ENCODE measurements around the gene KRTAP10-12. TPM values are rescaled to one million over a fixed set of nuclear protein-coding genes. Genes with fewer than 3 reads are reported as not detected.

The KRTAP10-12 gene
- total RNA-seq, 1 experiment from 2014 or later, result not detected

DNA sequence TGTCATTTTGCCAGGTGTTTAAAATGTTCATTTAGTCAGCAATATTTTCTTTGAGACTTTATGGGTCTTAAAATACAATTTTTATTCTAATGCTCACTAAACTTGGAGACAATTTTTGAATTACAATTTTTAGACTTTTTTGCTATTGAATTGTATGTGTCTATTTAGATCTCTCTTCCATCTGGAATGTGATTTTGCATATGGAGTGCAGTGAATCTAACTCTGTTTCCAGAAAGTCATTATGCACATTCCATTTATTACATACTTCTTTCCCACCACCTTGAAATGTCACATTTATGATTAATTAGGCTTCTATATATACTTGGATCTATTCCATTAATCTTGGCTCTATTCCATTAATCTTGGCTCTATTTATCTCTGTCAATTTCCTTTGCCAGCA lies 20.0 kb downstream of the KRTAP10-12 start:
- ChIA-PET CTCF (no interaction called here), POLR2A (no interaction called here)
- peaks cover 48% of the 10 kb centered on the region for H3K4me1 Mint-ChIP-seq
- ATAC-seq (no peak), DNase-seq (ENCODE audit: low spot score) (no peak)
- H3K9me3 Mint-ChIP-seq, result peaks cover 6% of the 10 kb centered on the region; the same call in 1 of the 2 replicates
- H3K36me3 Mint-ChIP-seq, result no peaks in the 10 kb centered on the region
- H3K27me3 Mint-ChIP-seq (ENCODE audit: low read depth), result peaks cover 36% of the 10 kb centered on the region
- no peak overlapping the region for H3K27ac Mint-ChIP-seq
- no peak overlapping the region for H3K4me3 Mint-ChIP-seq
- TF ChIP-seq, protein P1, sequence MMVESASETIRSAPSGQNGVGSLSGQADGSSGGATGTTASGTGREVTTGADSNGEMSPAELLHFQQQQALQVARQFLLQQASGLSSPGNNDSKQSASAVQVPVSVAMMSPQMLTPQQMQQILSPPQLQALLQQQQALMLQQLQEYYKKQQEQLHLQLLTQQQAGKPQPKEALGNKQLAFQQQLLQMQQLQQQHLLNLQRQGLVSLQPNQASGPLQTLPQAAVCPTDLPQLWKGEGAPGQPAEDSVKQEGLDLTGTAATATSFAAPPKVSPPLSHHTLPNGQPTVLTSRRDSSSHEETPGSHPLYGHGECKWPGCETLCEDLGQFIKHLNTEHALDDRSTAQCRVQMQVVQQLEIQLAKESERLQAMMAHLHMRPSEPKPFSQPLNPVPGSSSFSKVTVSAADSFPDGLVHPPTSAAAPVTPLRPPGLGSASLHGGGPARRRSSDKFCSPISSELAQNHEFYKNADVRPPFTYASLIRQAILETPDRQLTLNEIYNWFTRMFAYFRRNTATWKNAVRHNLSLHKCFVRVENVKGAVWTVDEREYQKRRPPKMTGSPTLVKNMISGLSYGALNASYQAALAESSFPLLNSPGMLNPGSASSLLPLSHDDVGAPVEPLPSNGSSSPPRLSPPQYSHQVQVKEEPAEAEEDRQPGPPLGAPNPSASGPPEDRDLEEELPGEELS (CRISPR knock-in tag; IDR thresholded peaks at IDR 0.05), result no peak
- no peak for TF ChIP-seq ZBTB43 (CRISPR knock-in tag; IDR thresholded peaks at IDR 0.05)
- TF ChIP-seq, protein P2, sequence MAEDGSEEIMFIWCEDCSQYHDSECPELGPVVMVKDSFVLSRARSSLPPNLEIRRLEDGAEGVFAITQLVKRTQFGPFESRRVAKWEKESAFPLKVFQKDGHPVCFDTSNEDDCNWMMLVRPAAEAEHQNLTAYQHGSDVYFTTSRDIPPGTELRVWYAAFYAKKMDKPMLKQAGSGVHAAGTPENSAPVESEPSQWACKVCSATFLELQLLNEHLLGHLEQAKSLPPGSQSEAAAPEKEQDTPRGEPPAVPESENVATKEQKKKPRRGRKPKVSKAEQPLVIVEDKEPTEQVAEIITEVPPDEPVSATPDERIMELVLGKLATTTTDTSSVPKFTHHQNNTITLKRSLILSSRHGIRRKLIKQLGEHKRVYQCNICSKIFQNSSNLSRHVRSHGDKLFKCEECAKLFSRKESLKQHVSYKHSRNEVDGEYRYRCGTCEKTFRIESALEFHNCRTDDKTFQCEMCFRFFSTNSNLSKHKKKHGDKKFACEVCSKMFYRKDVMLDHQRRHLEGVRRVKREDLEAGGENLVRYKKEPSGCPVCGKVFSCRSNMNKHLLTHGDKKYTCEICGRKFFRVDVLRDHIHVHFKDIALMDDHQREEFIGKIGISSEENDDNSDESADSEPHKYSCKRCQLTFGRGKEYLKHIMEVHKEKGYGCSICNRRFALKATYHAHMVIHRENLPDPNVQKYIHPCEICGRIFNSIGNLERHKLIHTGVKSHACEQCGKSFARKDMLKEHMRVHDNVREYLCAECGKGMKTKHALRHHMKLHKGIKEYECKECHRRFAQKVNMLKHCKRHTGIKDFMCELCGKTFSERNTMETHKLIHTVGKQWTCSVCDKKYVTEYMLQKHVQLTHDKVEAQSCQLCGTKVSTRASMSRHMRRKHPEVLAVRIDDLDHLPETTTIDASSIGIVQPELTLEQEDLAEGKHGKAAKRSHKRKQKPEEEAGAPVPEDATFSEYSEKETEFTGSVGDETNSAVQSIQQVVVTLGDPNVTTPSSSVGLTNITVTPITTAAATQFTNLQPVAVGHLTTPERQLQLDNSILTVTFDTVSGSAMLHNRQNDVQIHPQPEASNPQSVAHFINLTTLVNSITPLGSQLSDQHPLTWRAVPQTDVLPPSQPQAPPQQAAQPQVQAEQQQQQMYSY (CRISPR knock-in tag; IDR thresholded peaks at IDR 0.05), result no peak
- TF ChIP-seq ELF4 (CRISPR knock-in tag; IDR thresholded peaks at IDR 0.05; ENCODE audit: low read depth), result no peak
- no peak for TF ChIP-seq TP53 (CRISPR knock-in tag; IDR thresholded peaks at IDR 0.05)
- TF ChIP-seq ZNF121 (CRISPR knock-in tag; IDR thresholded peaks at IDR 0.05), result no peak
- no peak for TF ChIP-seq NFATC4 (CRISPR knock-in tag; IDR thresholded peaks at IDR 0.05)
- TF ChIP-seq CREM (CRISPR knock-in tag; IDR thresholded peaks at IDR 0.05), result no peak
- TF ChIP-seq CREB1 (CRISPR knock-in tag; IDR thresholded peaks at IDR 0.05), result no peak
- no peak for TF ChIP-seq ATF2 (CRISPR knock-in tag; IDR thresholded peaks at IDR 0.05; ENCODE audit: borderline replicate concordance, low read depth)
- TF ChIP-seq ZNF317 (CRISPR knock-in tag; IDR thresholded peaks at IDR 0.05; ENCODE audit: borderline replicate concordance, low read depth), result no peak
- TF ChIP-seq, protein P3, sequence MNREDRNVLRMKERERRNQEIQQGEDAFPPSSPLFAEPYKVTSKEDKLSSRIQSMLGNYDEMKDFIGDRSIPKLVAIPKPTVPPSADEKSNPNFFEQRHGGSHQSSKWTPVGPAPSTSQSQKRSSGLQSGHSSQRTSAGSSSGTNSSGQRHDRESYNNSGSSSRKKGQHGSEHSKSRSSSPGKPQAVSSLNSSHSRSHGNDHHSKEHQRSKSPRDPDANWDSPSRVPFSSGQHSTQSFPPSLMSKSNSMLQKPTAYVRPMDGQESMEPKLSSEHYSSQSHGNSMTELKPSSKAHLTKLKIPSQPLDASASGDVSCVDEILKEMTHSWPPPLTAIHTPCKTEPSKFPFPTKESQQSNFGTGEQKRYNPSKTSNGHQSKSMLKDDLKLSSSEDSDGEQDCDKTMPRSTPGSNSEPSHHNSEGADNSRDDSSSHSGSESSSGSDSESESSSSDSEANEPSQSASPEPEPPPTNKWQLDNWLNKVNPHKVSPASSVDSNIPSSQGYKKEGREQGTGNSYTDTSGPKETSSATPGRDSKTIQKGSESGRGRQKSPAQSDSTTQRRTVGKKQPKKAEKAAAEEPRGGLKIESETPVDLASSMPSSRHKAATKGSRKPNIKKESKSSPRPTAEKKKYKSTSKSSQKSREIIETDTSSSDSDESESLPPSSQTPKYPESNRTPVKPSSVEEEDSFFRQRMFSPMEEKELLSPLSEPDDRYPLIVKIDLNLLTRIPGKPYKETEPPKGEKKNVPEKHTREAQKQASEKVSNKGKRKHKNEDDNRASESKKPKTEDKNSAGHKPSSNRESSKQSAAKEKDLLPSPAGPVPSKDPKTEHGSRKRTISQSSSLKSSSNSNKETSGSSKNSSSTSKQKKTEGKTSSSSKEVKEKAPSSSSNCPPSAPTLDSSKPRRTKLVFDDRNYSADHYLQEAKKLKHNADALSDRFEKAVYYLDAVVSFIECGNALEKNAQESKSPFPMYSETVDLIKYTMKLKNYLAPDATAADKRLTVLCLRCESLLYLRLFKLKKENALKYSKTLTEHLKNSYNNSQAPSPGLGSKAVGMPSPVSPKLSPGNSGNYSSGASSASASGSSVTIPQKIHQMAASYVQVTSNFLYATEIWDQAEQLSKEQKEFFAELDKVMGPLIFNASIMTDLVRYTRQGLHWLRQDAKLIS (CRISPR knock-in tag; IDR thresholded peaks at IDR 0.05; ENCODE audit: borderline replicate concordance), result no peak
- no peak for TF ChIP-seq CBFB (CRISPR knock-in tag; IDR thresholded peaks at IDR 0.05; ENCODE audit: low read depth)
